ENCODE measurements around the gene TMCC2.
A peak's percentile ranks its signal among the peaks of the same experiment; 100 is the strongest.
"Not testable (repeated sequence)": the region's sequence is repeated elsewhere in the genome, so short reads cannot be mapped to it uniquely, and the experiment has no call there.

TMCC2 gene

GRCh38 chr1:205211839-205212536, 15.8 kb upstream of the TMCC2 start:
- DNase-seq (ENCODE audit: low read depth) = no peak

- DNase-seq (ENCODE audit: low read depth) = no peak
Measured at GRCh38 chr1:205214756-205215155, 13.0 kb upstream of the TMCC2 start.

- DNase-seq (ENCODE audit: low read depth) = no peak
Measured at GRCh38 chr1:205216588-205216987, 11.2 kb upstream of the TMCC2 start.

DNA sequence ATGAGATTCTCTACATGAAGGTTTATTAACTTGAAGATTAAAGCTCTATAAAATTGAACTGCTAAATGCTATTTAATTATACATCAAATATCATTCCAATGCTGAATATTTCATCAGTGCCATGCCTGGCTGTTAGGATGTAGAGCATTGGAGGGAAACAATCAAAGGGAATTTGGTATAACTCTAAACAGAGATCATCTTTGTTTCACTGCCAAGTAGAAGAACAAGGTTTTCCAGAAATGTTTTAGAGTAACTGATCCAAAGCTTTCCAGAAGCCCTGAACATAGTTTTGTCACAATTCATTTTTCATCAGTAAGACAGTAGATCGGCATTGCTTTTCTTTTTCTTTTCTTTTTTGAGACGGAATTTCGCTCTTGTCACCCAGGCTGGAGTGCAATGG, 10.3 kb upstream of the TMCC2 start:
- no peak for DNase-seq (ENCODE audit: low read depth)

DNA sequence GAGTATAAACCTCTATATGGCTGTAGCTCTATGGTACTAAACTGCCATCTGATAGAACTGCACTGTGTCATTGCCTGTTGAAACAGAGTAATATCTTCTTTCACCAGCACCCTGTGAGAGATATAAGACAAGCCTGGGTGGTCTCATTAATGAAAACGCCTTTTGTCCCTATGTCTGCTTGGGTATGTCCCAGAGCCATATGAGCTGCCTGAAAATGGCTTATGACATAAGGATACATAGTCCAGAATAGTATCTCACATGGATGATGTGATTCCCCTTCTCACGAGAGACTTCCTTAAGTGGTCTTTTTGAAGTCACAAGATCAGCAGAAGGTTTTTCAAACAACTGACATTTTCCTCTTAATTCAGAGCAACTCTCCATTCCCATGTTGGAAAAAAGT, 7.3 kb upstream of the TMCC2 start:
- no peak for DNase-seq (ENCODE audit: low read depth)

- DNase-seq (ENCODE audit: low read depth) = no peak
Measured at GRCh38 chr1:205224736-205225135, 3.0 kb upstream of the TMCC2 start.

- no peak for DNase-seq (ENCODE audit: low read depth)
Measured at GRCh38 chr1:205225901-205226765, 1.6 kb upstream of the TMCC2 start.

GRCh38 chr1:205226868-205227583, 720 bp upstream of the TMCC2 start:
- peak; percentile 53 for DNase-seq (ENCODE audit: low read depth)

DNA sequence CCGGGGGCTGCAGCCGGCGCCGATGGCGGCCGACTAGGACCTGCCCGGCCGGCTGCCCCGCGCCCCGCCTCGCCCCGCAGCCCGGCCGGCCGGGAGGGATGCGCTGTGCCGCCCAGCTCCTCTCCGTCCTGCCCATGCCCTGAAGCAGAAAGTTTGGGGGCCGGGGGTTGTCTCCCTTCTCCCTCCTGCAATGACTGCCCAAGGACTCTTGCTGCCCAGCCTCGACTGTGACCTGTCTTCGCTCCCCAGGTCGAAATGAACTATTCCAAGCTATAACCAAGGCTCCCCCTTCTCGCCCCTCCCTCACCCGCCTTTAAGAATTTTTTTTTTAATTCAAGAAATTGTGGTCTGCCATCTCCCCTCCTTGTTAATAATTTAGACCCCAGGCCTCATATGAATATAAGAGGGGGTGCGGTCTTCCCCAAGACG, 361 bp downstream of the TMCC2 start:
- no peak for DNase-seq (ENCODE audit: low read depth)

- DNase-seq (ENCODE audit: low read depth) = peak; percentile 47
Measured at GRCh38 chr1:205229399-205229871, 1.7 kb downstream of the TMCC2 start.

DNA sequence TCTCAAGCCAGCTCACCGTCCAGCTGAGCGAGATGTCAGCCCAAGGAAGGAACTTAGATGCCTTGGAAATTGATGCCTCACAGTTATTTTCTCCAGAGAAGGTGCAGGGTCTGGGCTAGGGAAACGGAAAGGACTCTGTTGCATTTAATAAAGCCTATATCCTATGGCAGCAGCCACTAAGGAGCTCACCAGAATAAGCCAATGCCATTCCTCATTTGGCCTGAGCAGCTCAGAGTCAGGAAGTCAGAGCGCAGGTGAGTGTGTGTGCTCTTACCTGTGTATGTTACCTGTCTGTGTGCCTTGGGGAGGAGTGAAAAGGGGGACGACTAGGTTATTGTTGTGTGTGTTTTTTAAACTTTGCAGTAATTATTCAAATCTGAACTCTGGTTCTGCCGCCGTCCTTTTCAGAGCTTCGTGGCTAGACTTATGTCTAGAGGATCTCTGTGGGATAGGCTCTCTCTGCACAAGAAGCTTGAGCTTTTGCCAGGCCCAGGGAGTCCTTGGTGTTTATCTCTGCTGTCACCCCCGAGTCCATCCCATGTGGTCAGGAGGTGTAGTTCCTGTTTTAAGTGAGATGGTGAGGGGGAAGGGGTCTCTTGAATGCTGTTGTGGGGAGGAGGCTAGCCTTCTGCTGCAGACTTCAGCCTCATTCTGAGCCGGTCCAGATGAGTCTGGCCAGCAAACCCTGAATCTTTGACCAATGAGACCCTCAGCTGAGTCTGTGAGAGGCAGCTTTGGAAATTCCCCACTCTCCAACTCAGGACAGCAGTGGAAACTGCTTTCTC, 2.4 kb downstream of the TMCC2 start:
- no peak for DNase-seq (ENCODE audit: low read depth)

- DNase-seq (ENCODE audit: low read depth) = no peak
Measured at GRCh38 chr1:205230982-205231381, 3.2 kb downstream of the TMCC2 start.

- DNase-seq (ENCODE audit: low read depth) = no peak
Measured at GRCh38 chr1:205232127-205232820, 4.5 kb downstream of the TMCC2 start.

DNA sequence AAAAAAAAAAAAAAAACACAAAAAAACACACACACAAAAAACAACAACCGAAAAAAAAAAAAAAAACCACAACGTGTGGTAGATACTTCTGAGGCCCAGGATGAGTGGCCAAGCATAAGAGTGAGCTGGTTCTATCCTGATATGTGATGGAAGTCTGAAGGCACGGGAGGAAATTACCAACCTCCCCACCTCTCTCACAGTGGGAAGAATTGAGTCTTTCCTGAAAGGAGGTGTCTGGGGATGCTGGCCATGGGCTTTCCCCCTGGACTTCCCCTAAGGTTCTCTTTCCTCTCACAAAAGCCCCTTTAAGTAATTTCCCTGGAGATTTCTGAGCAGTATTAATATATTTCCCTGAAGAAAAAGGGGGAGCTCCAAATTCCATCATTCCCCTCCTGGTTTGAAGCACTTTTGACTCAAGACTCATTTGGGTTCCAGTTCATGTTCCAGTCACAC, 5.2 kb downstream of the TMCC2 start:
- no peak for DNase-seq (ENCODE audit: low read depth)

GRCh38 chr1:205233986-205234385, 6.2 kb downstream of the TMCC2 start:
- not testable (repeated sequence) for DNase-seq (ENCODE audit: low read depth)

- DNase-seq (ENCODE audit: low read depth) = no peak
Measured at GRCh38 chr1:205235951-205236350, 8.2 kb downstream of the TMCC2 start.

DNA sequence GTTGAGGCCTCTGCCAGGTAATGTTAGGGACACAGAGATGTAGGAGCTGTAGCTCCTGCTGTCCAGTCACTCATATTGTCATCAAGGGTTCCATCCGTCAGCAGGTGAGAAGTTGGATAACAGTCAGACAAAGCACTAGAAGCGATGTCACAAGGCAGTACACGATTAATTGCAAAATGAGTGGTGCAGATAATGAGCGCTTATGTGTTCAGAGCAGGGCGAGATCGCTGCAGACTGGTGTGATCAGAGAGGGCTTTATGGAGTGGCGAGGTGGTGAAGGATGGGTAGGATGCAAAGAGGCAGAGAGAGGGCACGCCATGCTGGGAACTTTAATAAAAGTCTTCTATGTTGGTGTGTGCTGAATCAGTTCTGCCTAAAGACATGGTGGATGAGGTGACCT, 8.8 kb downstream of the TMCC2 start:
- no peak for DNase-seq (ENCODE audit: low read depth)

DNA sequence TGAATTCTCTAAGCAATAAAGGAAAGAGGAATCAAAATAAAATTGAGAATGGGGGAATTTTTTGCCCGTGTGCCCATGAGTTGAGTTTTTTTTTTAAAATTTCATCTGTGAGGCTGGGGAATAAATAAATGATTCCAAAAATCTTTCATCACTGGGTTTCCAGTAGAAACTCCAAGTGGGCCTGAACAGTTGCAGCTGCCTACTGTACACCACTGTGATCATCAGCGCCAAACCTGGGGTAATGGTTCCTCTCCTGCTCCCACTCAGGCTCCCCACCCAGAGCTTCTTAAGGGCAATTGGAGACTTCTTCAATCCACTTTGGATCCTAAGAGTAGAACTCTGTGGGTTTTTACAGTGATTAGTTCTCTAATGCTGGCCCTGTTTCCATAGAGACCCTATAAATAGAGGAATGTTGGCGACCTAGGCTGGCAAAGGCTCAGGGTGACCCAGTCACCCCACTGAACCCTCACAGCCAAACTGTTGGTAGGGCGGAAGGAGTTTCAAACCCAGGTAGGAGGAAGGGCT, 9.3 kb downstream of the TMCC2 start:
- DNase-seq (ENCODE audit: low read depth) = no peak

GRCh38 chr1:205237526-205238484, 10.1 kb downstream of the TMCC2 start:
- no peak for DNase-seq (ENCODE audit: low read depth)

- no peak for DNase-seq (ENCODE audit: low read depth)
Measured at GRCh38 chr1:205239078-205239477, 11.3 kb downstream of the TMCC2 start.
